Peyer's patch (tissue), 4 donors: ENCODE results near the gene STXBP5L.
"Not testable (repeated sequence)": the region's sequence is repeated elsewhere in the genome, so short reads cannot be mapped to it uniquely, and the experiment has no call there.

Experiments
- CTCF ChIP-seq, 6 experiments: fragments of 450-650 bp in 4 of 6; fragments of 200-600 bp in 2 of 6; sonication (generic) in 1 of 6; IDR thresholded peaks; one replicate each; pipeline ENCODE4 v1.5.1; 2017 to 2019; ENCODE audit warnings: antibody characterized with exemption in 6 of 6, mild to moderate bottlenecking in 3 of 6, moderate library complexity in 1 of 6
- POLR2A ChIP-seq, 2 donors: fragments of 450-650 bp; IDR thresholded peaks; one replicate each; pipeline ENCODE4 v1.5.1; 2017; ENCODE audit warnings: antibody characterized with exemption in 2 of 2, mild to moderate bottlenecking in 2 of 2, moderate library complexity in 2 of 2

GRCh38 chr3:121451752-121452151 is 543.7 kb downstream of the STXBP5L start:
- TF ChIP-seq CTCF, POLR2A (IDR thresholded peaks at IDR 0.05): not testable (repeated sequence)
